HepG2 (cell line): ENCODE data around the gene CES3. TPM values are rescaled to one million over a fixed set of nuclear protein-coding genes. Genes with fewer than 3 reads are reported as not detected.

Experiments used
- ATRX ChIP-seq: sonication (generic); formaldehyde crosslinking; IDR thresholded peaks from 2 replicates; pipeline ENCODE4 v1.4.0; 2020; ENCODE audit warnings: missing genetic modification reagents, borderline replicate concordance
- DR1 ChIP-seq: sonication (generic); formaldehyde crosslinking; IDR thresholded peaks from 2 replicates; pipeline ENCODE4 v1.8.0; 2021; ENCODE audit warnings: mild to moderate bottlenecking, missing genetic modification reagents, inconsistent platforms
- EEA1 ChIP-seq: sonication (generic); formaldehyde crosslinking; IDR thresholded peaks from 2 replicates; pipeline ENCODE4 v1.5.1; 2020; ENCODE audit warnings: mild to moderate bottlenecking, missing genetic modification reagents, borderline replicate concordance
- FOXA1 ChIP-seq, 2 experiments: fragments of 450-650 bp in 1 of 2; sonication (generic) in 1 of 2; formaldehyde crosslinking in 1 of 2; IDR thresholded peaks; 2 replicates each; pipeline versions ENCODE4 v1.4.0 to v1.6.1; 2016 to 2020; ENCODE audit warnings: missing genetic modification reagents in 1 of 2
- KDM5A ChIP-seq: fragments of 200-600 bp; sonication (generic); IDR thresholded peaks from 2 replicates; pipeline ENCODE4 v1.7.0; 2018; ENCODE audit warnings: antibody characterized with exemption, mild to moderate bottlenecking, low read length, borderline replicate concordance
- TBX2 ChIP-seq: sonication (generic); formaldehyde crosslinking; IDR thresholded peaks from 2 replicates; pipeline ENCODE4 v1.5.0; 2020; ENCODE audit warnings: missing genetic modification reagents, mild to moderate bottlenecking, borderline replicate concordance
- ZNF230 ChIP-seq: sonication (generic); formaldehyde crosslinking; IDR thresholded peaks from 2 replicates; pipeline ENCODE4 v1.4.0; 2020; ENCODE audit warnings: mild to moderate bottlenecking, missing genetic modification reagents
- ZNF235 ChIP-seq: sonication (generic); formaldehyde crosslinking; IDR thresholded peaks from 2 replicates; pipeline ENCODE4 v1.8.1; 2023; ENCODE audit warnings: mild to moderate bottlenecking, missing genetic modification reagents, borderline replicate concordance
- ZNF382 ChIP-seq: sonication (generic); formaldehyde crosslinking; IDR thresholded peaks from 2 replicates; pipeline ENCODE4 v1.5.0; 2020; ENCODE audit warnings: missing genetic modification reagents, mild to moderate bottlenecking, borderline replicate concordance
- polyA plus RNA-seq, 8 experiments: library from polyadenylated mRNA; depleted of rRNA in 3 of 8; stranded (reverse) in 7 of 8; unstranded in 1 of 8; fragments of >200 nt; fragmentation: Illumina TruSeq in 4 of 8; extraction: Trizol in 4 of 8; gene quantifications; 2 replicates each; pipeline versions ENCODE4 v1.2.1 to v1.2.3, GENCODE V29; 2011 to 2016; ENCODE audit warnings: low read depth in 4 of 8, missing spikeins in 1 of 8, mixed read lengths in 1 of 8; ENCODE audit not compliant: insufficient read depth in 1 of 8
- total RNA-seq, 5 experiments: library from RNA; depleted of rRNA; stranded (reverse); fragments of >200 nt; fragmentation: Illumina TruSeq; extraction: Trizol; gene quantifications; 2 replicates each; pipeline ENCODE4 v1.2.3, GENCODE V29; 2016; ENCODE audit warnings: low read depth in 1 of 5
- TF ChIP-seq, protein P1 (sequence below): sonication (generic); formaldehyde crosslinking; IDR thresholded peaks from 2 replicates; pipeline ENCODE4 v1.8.1; 2023; ENCODE audit warnings: missing genetic modification reagents, inconsistent platforms, borderline replicate concordance
- TF ChIP-seq, protein P2 (sequence below): sonication (generic); formaldehyde crosslinking; IDR thresholded peaks from 2 replicates; pipeline ENCODE4 v1.4.0; 2020; ENCODE audit warnings: mild to moderate bottlenecking, missing genetic modification reagents
- TF ChIP-seq, protein P3 (sequence below): sonication (generic); formaldehyde crosslinking; IDR thresholded peaks from 2 replicates; pipeline ENCODE4 v1.8.1; 2023; ENCODE audit warnings: mild to moderate bottlenecking, moderate library complexity, missing genetic modification reagents
- TF ChIP-seq, protein P4 (sequence below): sonication (generic); formaldehyde crosslinking; IDR thresholded peaks from 2 replicates; pipeline ENCODE4 v1.5.1; 2020; ENCODE audit warnings: missing genetic modification reagents, mild to moderate bottlenecking, borderline replicate concordance
- TF ChIP-seq, protein P5 (sequence below): sonication (generic); formaldehyde crosslinking; IDR thresholded peaks from 2 replicates; pipeline ENCODE4 v1.5.1; 2020; ENCODE audit warnings: mild to moderate bottlenecking, missing genetic modification reagents, moderate library complexity

Gene CES3
- total and polyA plus RNA-seq, 2 of the 13 experiments (the other 11 are each of a cell fraction or from before 2014, with no cell fraction given) = 6.6 to 17.4 TPM

DNA sequence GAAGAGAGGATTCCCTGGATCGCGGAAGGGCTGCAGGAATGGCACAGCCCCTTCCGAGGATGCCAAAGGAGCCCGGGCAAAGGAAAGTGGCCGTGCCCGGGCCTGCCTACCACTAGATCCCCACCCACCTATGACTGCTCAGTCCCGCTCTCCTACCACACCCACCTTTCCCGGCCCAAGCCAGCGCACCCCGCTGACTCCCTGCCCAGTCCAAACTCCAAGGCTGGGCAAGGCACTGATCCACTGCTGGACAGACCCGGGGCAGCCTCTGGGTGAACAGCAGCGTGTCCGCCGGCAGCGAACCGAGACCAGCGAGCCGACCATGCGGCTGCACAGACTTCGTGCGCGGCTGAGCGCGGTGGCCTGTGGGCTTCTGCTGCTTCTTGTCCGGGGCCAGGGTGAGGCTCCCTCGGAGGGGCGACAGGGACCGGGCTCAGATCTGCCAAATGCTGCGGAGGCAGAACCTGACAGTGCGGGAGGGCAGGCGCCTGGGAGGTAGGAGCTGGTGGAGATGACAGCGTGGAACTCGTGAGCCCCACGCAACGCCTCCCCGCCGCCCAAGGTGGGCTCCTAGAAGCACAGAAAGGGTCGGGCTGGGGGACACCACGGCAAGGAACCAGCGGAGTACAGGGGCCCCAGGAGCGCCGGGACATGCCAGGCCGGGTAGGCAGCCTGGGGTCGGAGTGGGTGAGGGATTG lies 25.6 kb upstream of the CES3 start, which contains the start of gene CES2 (continued):
- TF ChIP-seq, protein P1, sequence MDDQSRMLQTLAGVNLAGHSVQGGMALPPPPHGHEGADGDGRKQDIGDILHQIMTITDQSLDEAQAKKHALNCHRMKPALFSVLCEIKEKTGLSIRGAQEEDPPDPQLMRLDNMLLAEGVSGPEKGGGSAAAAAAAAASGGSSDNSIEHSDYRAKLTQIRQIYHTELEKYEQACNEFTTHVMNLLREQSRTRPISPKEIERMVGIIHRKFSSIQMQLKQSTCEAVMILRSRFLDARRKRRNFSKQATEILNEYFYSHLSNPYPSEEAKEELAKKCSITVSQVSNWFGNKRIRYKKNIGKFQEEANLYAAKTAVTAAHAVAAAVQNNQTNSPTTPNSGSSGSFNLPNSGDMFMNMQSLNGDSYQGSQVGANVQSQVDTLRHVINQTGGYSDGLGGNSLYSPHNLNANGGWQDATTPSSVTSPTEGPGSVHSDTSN = no peak
- TF ChIP-seq FOXA1 (IDR thresholded peaks at IDR 0.05) (no peak), FOXA1 (CRISPR knock-in tag; IDR thresholded peaks at IDR 0.05) (no peak), EEA1 (CRISPR knock-in tag) (no peak), ZNF235 (no peak), ZNF382 (CRISPR knock-in tag) (no peak), KDM5A (no peak), ATRX (no peak), DR1 (CRISPR knock-in tag) (peak; percentile 90), TBX2 (CRISPR knock-in tag) (peak; percentile 51), ZNF230 (CRISPR knock-in tag) (peak; percentile 55; the same call in 1 of the 2 replicates)
- TF ChIP-seq, protein P2, sequence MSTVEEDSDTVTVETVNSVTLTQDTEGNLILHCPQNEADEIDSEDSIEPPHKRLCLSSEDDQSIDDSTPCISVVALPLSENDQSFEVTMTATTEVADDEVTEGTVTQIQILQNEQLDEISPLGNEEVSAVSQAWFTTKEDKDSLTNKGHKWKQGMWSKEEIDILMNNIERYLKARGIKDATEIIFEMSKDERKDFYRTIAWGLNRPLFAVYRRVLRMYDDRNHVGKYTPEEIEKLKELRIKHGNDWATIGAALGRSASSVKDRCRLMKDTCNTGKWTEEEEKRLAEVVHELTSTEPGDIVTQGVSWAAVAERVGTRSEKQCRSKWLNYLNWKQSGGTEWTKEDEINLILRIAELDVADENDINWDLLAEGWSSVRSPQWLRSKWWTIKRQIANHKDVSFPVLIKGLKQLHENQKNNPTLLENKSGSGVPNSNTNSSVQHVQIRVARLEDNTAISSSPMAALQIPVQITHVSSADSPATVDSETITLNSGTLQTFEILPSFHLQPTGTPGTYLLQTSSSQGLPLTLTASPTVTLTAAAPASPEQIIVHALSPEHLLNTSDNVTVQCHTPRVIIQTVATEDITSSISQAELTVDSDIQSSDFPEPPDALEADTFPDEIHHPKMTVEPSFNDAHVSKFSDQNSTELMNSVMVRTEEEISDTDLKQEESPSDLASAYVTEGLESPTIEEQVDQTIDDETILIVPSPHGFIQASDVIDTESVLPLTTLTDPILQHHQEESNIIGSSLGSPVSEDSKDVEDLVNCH (CRISPR knock-in tag) = no peak
- TF ChIP-seq, protein P3, sequence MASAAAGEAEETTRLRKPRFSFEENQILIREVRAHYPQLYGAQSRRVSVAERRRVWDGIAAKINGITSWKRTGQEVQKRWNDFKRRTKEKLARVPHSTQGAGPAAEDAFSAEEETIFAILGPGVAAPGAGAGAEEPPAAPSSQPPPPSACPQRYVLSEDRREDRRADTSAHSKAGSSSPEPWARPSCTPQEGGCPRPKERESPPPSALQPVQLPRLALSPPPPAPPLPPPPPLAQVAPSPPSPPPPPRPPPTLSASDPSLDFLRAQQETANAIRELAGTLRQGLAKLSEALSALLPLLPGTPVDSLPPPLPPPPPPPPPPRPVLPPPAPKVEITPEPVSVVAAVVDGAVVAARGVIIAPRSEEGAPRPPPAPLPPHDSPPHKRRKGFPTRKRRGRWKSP = 0 out of 2 replicates have a peak, but pooled peaks have one; percentile 4
- TF ChIP-seq, protein P4, sequence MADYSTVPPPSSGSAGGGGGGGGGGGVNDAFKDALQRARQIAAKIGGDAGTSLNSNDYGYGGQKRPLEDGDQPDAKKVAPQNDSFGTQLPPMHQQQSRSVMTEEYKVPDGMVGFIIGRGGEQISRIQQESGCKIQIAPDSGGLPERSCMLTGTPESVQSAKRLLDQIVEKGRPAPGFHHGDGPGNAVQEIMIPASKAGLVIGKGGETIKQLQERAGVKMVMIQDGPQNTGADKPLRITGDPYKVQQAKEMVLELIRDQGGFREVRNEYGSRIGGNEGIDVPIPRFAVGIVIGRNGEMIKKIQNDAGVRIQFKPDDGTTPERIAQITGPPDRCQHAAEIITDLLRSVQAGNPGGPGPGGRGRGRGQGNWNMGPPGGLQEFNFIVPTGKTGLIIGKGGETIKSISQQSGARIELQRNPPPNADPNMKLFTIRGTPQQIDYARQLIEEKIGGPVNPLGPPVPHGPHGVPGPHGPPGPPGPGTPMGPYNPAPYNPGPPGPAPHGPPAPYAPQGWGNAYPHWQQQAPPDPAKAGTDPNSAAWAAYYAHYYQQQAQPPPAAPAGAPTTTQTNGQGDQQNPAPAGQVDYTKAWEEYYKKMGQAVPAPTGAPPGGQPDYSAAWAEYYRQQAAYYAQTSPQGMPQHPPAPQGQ = no peak
- TF ChIP-seq, protein P5, sequence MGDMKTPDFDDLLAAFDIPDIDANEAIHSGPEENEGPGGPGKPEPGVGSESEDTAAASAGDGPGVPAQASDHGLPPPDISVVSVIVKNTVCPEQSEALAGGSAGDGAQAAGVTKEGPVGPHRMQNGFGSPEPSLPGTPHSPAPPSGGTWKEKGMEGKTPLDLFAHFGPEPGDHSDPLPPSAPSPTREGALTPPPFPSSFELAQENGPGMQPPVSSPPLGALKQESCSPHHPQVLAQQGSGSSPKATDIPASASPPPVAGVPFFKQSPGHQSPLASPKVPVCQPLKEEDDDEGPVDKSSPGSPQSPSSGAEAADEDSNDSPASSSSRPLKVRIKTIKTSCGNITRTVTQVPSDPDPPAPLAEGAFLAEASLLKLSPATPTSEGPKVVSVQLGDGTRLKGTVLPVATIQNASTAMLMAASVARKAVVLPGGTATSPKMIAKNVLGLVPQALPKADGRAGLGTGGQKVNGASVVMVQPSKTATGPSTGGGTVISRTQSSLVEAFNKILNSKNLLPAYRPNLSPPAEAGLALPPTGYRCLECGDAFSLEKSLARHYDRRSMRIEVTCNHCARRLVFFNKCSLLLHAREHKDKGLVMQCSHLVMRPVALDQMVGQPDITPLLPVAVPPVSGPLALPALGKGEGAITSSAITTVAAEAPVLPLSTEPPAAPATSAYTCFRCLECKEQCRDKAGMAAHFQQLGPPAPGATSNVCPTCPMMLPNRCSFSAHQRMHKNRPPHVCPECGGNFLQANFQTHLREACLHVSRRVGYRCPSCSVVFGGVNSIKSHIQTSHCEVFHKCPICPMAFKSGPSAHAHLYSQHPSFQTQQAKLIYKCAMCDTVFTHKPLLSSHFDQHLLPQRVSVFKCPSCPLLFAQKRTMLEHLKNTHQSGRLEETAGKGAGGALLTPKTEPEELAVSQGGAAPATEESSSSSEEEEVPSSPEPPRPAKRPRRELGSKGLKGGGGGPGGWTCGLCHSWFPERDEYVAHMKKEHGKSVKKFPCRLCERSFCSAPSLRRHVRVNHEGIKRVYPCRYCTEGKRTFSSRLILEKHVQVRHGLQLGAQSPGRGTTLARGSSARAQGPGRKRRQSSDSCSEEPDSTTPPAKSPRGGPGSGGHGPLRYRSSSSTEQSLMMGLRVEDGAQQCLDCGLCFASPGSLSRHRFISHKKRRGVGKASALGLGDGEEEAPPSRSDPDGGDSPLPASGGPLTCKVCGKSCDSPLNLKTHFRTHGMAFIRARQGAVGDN (CRISPR knock-in tag) = peak; percentile 97
